ENCODE data around the gene SKI. TPM values are rescaled to one million over a fixed set of nuclear protein-coding genes. Genes with fewer than 3 reads are reported as not detected.

Gene SKI
- total RNA-seq, 6 experiments from 2014 or later = 23.7 to 84.8 (median 31.4) TPM

DNA sequence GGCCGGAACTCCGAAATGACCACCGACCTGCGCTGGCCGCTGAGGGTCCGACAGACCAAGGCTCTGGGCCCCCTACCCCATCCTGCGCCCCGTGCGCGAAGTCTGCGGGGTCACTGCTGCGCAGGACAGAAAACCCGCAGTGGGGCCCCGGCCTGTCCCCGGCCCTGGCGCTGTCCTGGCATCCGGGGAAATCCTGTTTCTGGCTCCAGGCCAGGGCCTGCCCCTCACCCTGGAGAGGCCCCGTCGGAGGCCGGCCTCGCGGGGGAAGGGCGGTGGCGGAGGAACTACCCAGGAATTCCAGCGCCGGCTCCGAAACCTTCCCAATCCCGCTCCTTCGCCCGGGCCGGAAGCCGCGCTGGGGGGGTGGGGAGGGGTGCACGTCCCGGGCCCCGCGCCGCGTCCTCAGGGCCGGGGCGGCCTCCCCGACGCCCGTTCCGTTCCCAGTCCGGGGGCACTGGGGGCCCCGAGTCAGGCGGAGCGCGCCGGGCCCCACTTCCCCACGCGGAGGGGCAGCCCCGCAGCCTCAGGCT, 86.2 kb downstream of the SKI start:
- Histone ChIP-seq H3K36me3 (no peaks in the 10 kb centered on the region), H3K9me3 (no peaks in the 10 kb centered on the region), H3K4me1 (peaks cover 0 to 19% (median 2%) of the 10 kb centered on the region in 4 donors), H3K4me3 (peak overlapping the region; percentile 53 to 56 (median 56)), H3K27me3 (no peaks in the 10 kb centered on the region), H3K27ac (peak overlapping the region; percentile 62 to 77 (median 64))
- DNase-seq (peak in 1 of 3 donors; percentile 63), ATAC-seq (peak in 3 of 4 donors; percentile 15 to 30 (median 22))
- no CpG with 5 or more reads among the region's 54 CpGs for WGBS (ENCODE audit: insufficient coverage, low coverage, low lambda C conversion rate, missing lambda C conversion rate)
- intact Hi-C loops (cut with DNase I) = loop anchor here in 1 of 2 donors (10.0 kb wide), 1 partner anchor 100 kb away; no protein-coding TSS in a partner anchor
- TF ChIP-seq CTCF (IDR thresholded peaks at IDR 0.05) (no peak), POLR2A (IDR thresholded peaks at IDR 0.05) (no peak)

GRCh38 chr1:2314803-2315673, 86.9 kb downstream of the SKI start:
- H3K27ac ChIP-seq = peak overlapping the region; percentile 62 to 77 (median 64)
- H3K27me3 ChIP-seq = no peaks in the 10 kb centered on the region
- H3K4me1 ChIP-seq = peaks cover 0 to 19% (median 2%) of the 10 kb centered on the region in 4 donors
- intact Hi-C loops (cut with DNase I) = loop anchor here (5.0 to 10.0 kb wide), 2 partner anchors 100 to 118 kb away; no protein-coding TSS in a partner anchor
- peak; percentile 65 to 95 (median 92) for TF ChIP-seq CTCF (IDR thresholded peaks at IDR 0.05)
- no peak for TF ChIP-seq POLR2A (IDR thresholded peaks at IDR 0.05)
- H3K9me3 ChIP-seq = no peaks in the 10 kb centered on the region
- no peaks in the 10 kb centered on the region for H3K36me3 ChIP-seq
- no CpG with 5 or more reads among the region's 91 CpGs for WGBS (ENCODE audit: insufficient coverage, low coverage, low lambda C conversion rate, missing lambda C conversion rate)
- DNase-seq (peak in 1 of 3 donors; percentile 75), ATAC-seq (peak; percentile 1 to 55 (median 30))
- H3K4me3 ChIP-seq = peak overlapping the region; percentile 53 to 56 (median 56)

DNA sequence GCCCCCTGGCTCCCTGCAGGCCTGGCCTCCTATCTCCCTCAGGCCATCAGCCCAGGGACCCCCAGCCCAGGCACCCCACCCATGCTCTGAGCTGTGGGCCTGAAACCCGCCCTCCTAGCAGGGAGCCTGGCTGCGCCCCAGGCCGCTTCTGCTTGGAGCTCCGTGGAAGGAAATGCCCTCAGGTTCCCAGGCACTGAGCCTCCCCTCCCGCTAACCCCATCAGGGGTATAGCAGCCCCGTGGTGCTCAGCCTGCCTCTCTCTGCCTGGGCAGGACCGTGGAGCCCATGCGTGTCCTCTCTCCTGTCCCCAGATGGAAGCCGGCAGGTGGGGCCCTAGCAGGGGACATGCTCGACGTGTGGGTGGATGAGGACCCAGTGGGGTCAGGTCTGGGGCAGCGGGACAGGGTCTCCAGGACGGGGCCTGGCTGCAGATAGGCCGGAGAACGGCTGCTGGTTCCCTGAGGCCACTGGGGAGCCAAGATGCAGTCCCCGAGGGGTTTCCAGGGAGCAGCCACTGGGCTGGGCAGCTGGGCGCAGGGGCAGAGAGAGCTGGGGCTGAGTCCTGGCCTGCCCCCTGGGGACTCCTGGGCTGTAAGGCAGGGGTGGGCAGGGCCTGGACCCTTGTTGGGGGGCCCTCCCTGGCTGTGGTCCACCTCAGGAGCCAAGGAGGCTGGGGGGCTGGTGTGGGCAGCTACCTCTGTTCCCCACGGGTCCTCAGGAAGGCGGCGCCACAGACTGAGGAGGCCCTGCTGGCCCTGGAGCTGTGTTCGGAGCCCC, 87.7 kb downstream of the SKI start:
- H3K4me3 ChIP-seq = no peak overlapping the region
- DNase-seq = no peak
- 34% methylated on average over 4 of the region's 21 CpGs for WGBS (ENCODE audit: insufficient coverage, low coverage, low lambda C conversion rate, missing lambda C conversion rate)
- ATAC-seq = no peak
- peaks cover 0 to 19% (median 2%) of the 10 kb centered on the region in 4 donors for H3K4me1 ChIP-seq
- no peaks in the 10 kb centered on the region for H3K9me3 ChIP-seq
- H3K36me3 ChIP-seq = no peaks in the 10 kb centered on the region
- no peaks in the 10 kb centered on the region for H3K27me3 ChIP-seq
- no peak for TF ChIP-seq POLR2A (IDR thresholded peaks at IDR 0.05)
- TF ChIP-seq CTCF (IDR thresholded peaks at IDR 0.05) = no peak
- intact Hi-C loops (cut with DNase I) = loop anchor here (5.0 to 10.0 kb wide), 2 partner anchors 101 to 119 kb away; no protein-coding TSS in a partner anchor
- H3K27ac ChIP-seq = peak overlapping the region in 1 of 3 donors; percentile 77

DNA sequence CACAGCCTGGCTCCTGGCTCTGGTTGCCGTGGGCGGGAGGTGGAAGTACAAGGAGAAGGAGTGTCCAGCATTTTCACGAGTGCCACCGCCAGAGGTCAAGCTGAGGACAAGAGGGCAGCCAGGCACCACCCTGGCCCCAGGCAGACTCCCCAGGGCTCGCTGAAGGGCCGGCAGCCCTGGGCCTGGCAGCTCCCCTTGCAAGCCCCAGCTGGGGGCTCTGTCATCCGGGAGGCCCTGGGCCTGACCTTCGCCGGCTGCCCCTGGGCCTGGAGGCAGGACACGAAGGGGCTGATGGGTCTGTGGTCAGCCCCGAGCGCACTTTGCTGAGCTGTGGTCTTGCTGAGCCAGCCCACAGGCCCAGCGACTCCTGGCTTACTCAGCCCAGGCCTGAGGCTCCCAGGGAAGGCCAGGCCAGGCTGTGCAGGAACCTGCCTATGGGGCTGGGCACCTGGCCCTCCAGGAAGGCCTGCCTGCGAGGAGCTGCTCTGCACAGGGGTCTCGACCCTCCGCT, 88.4 kb downstream of the SKI start:
- no peak overlapping the region for H3K27ac ChIP-seq
- no peaks in the 10 kb centered on the region for H3K9me3 ChIP-seq
- no peak overlapping the region for H3K4me3 ChIP-seq
- H3K27me3 ChIP-seq = no peaks in the 10 kb centered on the region
- TF ChIP-seq POLR2A (IDR thresholded peaks at IDR 0.05) (no peak), CTCF (IDR thresholded peaks at IDR 0.05) (no peak)
- H3K4me1 ChIP-seq = peaks cover 0 to 19% (median 2%) of the 10 kb centered on the region in 4 donors
- WGBS (ENCODE audit: insufficient coverage, low coverage, low lambda C conversion rate, missing lambda C conversion rate) = 0% methylated on average over 1 of the region's 16 CpGs
- intact Hi-C loops (cut with DNase I) = loop anchor here (5.0 to 10.0 kb wide), 2 partner anchors 102 to 119 kb away; no protein-coding TSS in a partner anchor
- H3K36me3 ChIP-seq = no peaks in the 10 kb centered on the region
- DNase-seq (no peak), ATAC-seq (no peak)
